AML-193 (cell line): ENCODE data around the gene EEPD1.
"Not testable (repeated sequence)": the region's sequence is repeated elsewhere in the genome, so short reads cannot be mapped to it uniquely, and the experiment has no call there.

Experiments
- DNase-seq, 2 experiments: peaks; one replicate each; lab custom pipeline; 2025; lab: John Stamatoyannopoulos, UW

EEPD1 gene

GRCh38 chr7:36215457-36215765, 62.4 kb downstream of the EEPD1 start:
- DNase-seq, result no peak

GRCh38 chr7:36216063-36216684, 63.1 kb downstream of the EEPD1 start:
- DNase-seq, result no peak

GRCh38 chr7:36217211-36217960, 64.3 kb downstream of the EEPD1 start:
- DNase-seq, result no peak

GRCh38 chr7:36217961-36218284, 64.9 kb downstream of the EEPD1 start:
- no peak for DNase-seq

GRCh38 chr7:36219429-36219828, 66.4 kb downstream of the EEPD1 start:
- DNase-seq, result no peak

- DNase-seq, result no peak
Measured at GRCh38 chr7:36223851-36224250, 70.8 kb downstream of the EEPD1 start.

- no peak for DNase-seq
Measured at GRCh38 chr7:36224934-36225858, 72.1 kb downstream of the EEPD1 start.

- DNase-seq, result no peak
Measured at GRCh38 chr7:36226151-36226550, 73.1 kb downstream of the EEPD1 start.

- no peak for DNase-seq
Measured at GRCh38 chr7:36227223-36227622, 74.2 kb downstream of the EEPD1 start.

GRCh38 chr7:36228039-36228438, 75.0 kb downstream of the EEPD1 start:
- DNase-seq, result no peak

- DNase-seq, result no peak
Measured at GRCh38 chr7:36231406-36231805, 78.4 kb downstream of the EEPD1 start.

- DNase-seq, result no peak
Measured at GRCh38 chr7:36232555-36232954, 79.5 kb downstream of the EEPD1 start.

- DNase-seq, result no peak
Measured at GRCh38 chr7:36232971-36233550, 80.0 kb downstream of the EEPD1 start.

GRCh38 chr7:36236073-36236472, 83.0 kb downstream of the EEPD1 start:
- DNase-seq, result no peak

- DNase-seq, result no peak
Measured at GRCh38 chr7:36238138-36238537, 85.1 kb downstream of the EEPD1 start.

- not testable (repeated sequence) for DNase-seq
Measured at GRCh38 chr7:36243356-36243755, 90.3 kb downstream of the EEPD1 start.

GRCh38 chr7:36244001-36244400, 90.9 kb downstream of the EEPD1 start:
- not testable (repeated sequence) for DNase-seq

- DNase-seq, result no peak
Measured at GRCh38 chr7:36244429-36244828, 91.4 kb downstream of the EEPD1 start.

GRCh38 chr7:36245684-36246299, 92.7 kb downstream of the EEPD1 start:
- DNase-seq, result no peak

GRCh38 chr7:36249091-36249490, 96.0 kb downstream of the EEPD1 start:
- no peak for DNase-seq

- no peak for DNase-seq
Measured at GRCh38 chr7:36253699-36254098, 100.6 kb downstream of the EEPD1 start.
